Embryonic facial prominence (tissue), 1 donor: Measurements from ENCODE around the gene LTA4H.

ENCODE experiments used
- DNase-seq: peaks from one replicate; pipeline ENCODE4 v3.0.0-alpha.2; 2016; ENCODE audit errors: extremely low spot score

The LTA4H gene

DNA sequence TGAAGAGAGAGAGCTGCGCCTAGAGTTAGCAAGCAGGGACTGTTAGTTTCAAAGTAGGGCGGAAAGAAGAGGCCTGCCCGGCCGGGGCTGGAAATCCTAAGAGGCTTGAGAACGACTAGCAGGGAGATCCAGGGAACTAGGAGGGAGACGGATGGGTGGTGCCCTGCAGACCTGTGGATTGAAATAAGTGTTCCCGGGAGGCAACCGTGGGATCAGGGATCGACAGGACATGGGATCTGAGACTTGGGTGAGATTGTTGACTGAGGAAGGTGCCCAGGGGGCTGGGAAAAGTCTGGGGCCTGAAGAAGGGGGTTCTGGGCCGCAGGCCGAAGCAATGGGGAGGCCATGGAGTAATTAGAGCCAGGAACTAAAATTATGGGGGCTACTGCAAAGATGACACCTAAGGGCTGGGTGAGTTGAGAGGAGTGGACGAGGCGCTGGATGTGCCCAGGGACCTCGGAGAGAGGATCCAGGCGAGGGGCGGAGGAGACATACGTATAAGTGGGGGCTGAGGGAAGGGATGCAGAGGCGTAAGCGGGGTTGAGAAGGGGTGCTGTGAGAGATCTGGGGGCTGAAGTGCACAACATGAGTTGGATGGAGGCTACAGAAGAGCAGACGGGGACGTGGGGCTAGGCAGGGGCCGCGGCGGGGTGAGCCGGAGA is 635 bp downstream of the LTA4H start:
- peak; percentile 8 for DNase-seq

DNA sequence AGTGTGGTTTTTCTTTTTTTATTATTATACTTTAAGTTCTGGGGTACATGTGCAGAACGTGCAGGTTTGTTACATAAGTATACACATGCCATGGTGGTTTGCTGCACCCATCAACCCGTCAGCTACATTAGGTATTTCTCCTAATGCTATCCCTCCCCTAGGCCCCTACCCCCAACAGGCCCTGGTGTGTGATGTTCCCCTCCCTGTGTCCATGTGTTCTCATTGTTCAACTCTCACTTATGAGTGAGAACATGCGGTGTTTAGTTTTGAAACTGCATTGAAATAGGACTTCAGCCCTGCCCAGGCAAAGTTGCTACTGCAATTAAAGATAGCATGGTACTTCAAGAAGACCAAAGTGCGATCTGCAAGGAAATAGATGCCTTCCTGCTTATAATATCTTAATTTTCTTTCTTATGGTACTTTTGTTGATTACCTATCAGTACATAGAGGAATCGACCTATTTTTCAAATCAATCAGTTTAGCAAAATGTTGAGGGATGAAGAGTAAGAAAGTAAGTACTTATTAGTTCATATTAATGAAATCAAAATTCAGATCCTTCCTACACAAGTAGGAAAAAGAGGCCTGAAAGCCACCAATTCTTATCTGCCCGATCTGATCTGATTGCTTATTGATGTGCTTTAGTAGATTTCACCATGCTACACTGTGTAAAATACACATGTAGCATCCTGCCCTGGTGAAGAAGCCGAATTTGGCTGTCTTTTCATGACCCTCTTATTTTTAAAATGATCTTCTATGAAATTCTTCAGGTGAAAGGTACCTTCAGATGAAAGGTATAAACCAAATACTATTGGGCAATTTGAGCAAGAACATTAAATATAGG is 1.6 kb downstream of the LTA4H start:
- DNase-seq: no peak

DNA sequence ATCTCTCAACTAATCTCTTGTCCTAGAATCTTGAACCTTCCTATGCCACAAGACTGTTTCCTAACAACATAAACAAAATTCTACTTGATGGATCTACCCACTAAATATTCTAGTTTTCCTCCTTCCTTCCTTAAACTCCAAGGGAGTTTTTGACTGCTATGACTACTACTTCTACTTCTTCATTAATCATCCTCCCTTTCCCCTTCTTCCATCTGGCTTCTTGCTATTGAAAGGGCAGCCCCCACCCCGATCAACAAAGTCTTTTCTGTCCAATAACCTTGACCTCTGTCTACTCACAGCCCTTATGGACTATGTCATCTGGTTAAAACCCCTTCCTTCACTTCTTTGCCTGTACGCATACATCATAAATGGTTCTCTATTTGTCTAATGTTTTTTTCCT is 5.6 kb downstream of the LTA4H start:
- no peak for DNase-seq

DNA sequence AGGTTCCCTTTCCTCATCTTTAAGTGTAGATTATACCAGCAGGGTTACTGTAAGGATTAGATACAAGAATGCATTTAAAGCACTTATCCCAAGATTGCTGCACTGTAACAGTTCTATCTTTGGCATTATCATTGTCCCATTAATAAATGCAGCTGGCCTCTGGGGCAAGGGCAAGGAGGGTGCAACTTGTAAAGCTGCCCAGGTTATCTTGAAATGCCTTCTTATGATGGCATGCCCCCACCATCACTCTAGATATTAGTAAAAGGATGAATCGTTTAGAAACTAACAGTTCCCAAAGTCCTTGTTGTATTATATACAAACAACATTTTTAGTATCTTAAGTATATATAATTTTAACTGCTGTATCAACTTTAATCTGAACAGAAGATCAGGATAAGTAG is 6.8 kb downstream of the LTA4H start:
- no peak for DNase-seq

DNA sequence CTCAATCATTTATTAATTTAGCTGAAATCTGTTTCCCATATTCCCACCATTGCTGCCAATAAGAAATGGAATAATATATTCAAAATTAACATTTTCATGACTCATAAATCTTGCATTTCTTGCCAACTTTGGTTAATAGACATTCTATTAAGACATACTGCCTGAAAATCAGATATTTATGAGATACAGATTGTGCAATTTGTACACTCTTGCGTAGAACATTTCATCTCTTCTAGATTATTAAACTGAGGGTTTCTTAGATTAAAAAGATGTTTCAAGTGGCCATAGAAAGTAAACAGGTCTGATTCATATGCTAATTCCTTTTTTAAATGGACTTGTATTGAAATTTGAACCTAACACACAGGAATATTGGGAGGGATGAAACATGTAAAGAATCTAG is 9.1 kb downstream of the LTA4H start:
- DNase-seq: no peak

DNA sequence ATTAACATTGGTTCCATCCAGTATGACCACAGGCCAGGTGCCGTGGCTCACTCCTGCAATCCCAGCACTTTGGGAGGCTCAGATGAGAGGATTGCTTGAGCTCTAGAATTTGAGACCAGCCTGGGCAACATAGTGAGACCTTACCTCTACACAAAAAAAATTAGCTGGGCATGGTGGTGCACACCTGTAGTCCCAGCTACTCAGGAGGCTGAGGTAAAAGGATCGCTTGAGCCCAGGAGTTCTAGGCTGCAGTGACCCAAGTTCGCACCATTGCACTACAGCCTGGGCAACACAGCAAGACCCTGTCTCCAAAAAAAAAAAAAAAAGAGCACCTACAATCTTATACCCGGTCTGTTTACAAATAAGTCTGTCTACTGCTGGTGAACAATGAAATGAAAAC is 9.9 kb downstream of the LTA4H start:
- DNase-seq: no peak

DNA sequence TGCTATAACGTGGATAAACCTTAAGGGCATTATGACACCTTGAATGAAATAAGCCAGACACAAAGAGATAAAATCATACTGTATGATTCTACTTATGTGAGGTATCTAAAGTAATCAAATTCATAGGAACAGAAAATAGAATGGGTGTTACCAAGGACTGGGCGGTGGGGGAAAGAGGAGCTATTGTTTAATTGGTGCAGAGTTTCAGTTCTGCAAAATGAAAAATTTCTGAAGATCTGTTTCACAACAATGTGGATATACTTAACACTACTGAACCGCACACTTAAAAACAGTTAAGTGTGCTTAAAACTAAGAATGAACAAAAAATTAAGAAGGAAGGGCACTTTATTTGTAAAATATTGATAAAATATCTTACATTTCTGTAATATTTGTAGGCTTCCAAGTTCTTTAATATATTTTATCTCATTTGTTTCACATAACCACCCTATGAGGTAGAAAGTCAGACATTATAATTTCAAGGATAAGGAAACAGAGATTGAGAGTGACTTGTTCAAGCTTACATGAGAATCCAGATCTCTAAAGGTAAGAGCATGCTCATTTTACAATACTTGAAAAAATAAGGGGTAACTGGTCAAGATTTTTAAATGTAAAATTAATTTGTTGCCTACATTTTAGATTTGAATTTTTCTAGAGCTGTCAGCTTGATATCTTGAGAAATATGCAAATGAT is 14.9 kb downstream of the LTA4H start:
- DNase-seq: no peak

DNA sequence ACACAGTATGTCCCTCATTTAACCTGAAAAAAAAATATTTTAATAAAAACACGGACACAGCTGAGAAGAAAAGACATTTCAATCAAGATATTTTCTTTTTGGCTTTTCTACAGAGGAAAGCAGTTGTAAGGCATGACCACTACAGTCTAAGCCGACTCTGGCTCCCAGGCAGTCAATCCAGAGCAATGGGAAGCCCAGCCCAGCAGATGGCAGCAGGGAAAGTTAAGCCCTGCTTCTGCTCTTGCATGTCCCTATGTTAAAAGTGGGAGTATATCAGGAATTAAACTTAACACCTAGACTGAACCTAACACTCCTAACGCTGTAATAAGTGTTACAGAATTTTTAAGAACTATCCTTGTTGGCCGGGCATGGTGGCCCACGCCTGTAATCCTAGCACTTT is 19.7 kb downstream of the LTA4H start:
- DNase-seq: no peak

DNA sequence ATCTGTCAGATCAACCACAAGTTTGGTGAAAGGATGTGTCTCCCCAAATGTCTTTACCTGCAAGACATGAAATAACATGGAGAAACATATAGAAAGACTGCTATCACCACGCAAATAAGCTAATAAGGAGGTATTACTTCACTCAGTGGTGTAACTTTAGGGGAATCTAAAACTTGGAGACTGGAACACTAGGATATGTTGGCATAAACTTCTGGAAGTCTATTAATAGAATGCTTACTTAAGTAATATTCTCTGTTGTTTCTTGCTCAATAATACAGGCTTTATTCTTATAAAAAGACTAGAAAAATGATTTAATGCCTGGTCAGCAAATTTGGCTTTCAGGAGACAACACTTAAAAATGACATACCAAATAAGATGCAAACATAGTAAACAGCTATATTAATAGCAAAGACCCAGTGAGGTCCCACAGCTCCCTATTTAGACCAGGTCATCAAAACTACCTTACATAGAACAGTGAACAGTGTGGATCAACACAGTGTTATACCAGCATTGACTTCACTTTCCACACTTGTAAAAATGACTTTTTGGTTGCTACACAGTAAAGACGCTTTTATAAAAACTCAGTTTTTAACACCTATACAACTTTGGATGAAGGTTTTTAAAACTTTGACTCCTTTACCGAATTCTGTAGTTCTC is 20.3 kb downstream of the LTA4H start:
- DNase-seq: no peak

DNA sequence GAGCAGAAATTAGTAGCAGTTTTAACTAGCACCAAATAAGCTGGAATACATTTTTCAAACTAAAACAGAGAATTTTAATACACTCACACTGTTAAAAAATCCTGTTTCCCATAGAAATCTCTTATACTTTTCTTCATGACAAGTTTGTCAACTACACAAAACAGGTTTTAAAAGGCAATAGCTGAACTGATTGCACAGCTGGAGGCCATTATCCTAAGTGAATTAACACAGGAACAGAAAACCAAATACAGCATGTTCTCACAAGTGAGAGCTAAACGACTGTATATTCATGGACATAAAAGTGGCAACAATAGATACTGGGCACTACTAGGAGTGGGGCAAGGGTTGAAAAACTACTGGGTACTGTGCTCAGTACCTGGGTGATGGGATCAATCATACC is 27.7 kb downstream of the LTA4H start:
- DNase-seq: no peak

DNA sequence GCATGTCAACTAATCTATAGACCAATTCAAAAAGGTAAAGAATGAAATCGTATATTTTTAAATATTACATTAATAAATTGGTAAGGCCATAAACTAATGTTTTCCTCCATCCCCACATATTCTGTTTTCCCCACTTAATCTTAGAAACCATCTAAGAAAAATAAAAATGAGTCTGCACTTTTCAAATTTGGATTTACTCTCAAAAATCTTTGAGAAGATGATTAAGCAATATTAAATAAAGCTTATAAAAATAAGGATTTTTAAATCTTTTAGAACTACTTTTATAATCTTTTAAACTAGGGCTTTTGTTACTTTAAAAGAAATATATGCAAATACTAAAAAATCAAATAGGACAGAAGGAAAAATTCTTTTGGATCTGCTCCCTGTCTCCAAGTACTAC is 28.7 kb downstream of the LTA4H start:
- no peak for DNase-seq

DNA sequence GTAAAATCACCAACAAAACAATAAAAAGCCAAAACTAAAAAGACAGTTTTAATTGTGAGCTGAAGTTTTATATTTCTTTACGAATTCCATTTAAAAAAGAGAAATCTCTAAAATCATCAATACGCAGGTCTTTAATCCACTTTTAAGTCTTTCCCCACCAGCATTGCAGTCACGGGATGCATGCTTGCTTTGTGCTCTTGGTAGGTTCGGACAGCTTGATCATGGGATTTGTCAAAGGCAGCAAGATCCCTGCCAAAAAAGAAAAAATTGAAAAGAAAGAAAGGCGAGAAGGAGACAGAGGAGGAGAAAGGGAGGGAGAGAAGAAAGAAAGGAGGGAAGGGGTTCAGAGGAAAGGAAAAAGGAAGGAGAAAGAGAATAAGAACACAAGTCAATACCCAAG is 34.5 kb downstream of the LTA4H start:
- no peak for DNase-seq

DNA sequence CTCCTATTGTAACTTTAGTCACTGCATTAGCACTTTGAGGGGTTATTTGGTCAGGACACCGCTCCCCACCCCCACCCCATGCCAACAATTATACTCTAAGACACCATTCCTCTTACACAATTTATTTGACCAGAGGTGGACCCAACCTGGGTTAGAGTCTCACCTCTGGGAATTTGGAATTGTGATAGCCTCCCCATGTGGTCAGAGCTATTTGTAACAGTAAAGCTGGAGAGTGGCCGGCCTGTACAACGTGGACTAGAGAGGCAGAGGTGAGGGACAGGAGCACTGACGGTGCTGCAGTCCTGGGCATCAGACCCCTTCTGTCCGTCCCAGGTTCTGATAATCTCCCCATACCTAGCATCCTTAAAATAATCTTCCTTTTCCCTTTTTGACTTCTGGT is 35.9 kb downstream of the LTA4H start:
- DNase-seq: no peak

DNA sequence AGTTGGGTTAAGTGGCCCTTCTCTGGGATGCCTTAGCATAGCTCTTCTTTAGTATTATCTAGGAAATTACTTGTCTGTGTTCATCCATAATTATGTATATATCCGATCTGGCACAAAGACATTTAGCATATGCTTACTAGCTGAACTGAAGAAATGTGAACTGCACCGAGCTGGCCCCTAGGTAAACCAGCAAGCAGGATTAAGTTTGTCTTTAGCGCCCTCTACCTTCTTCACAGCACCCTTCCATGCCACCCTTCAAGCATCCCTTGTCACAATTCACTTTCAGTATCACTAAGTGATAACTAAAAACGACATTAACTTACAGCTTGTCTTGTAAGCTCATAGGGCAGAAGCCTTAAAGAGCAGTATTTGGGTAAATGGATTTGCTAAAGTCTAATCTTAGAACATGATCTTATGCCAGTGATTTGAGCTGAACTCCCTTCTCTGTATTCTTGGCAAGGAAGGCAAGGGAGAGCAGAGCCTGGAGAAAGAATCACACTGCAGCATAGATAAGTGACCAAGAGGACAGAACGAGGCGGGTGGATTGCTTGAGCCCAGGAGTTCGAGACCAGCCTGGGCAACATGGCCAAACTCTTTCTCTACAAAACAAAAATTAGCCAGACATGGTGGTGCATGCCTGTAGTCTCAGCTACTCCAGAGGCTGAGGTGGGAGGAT is 36.6 kb downstream of the LTA4H start:
- DNase-seq: peak; percentile 24

DNA sequence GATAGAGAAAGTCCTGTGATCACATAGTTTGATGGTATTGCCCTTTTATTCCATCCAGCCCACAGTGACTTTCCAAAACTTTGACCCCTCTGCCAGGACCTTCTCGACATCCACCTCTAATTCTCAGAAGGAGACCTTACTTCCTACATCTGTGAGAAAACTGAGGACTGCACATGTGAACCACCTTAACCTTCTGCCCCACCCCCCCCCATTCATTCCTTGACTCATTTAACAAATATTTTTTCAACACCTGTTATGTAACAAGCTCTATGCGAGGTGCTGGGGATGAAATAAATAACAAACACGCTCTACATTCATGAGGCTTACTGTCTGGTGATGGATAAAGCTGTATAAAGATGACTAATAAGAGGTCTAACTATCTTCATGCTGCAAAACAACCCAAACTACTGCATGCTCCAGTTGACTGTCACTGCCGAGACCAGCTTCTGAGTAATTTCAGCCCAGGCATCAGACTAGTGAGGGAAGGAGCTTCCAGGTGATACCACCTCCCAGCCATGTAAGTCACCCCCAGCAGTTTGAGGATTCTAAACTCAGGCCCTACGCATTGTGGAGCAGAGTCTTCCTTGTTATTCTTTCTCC is 37.4 kb downstream of the LTA4H start:
- DNase-seq: no peak

DNA sequence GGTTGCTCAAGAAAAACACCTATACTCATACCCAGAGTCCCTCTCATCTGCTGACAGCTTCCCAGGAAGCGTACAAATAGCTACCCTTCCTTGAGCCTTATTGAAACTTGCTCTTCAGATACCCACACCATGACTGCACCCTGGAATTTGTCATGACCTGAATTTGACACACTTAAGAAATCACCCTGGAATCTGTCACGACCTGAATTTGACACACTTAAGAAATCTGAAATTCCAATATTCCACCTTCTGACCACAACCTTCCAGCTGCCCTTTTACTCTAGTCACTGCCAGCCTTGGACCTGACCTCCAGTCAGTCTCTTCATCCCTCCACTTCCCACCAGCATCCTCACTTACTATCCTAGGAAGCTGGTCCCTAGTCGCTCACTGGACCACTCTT is 38.1 kb downstream of the LTA4H start:
- DNase-seq: no peak

DNA sequence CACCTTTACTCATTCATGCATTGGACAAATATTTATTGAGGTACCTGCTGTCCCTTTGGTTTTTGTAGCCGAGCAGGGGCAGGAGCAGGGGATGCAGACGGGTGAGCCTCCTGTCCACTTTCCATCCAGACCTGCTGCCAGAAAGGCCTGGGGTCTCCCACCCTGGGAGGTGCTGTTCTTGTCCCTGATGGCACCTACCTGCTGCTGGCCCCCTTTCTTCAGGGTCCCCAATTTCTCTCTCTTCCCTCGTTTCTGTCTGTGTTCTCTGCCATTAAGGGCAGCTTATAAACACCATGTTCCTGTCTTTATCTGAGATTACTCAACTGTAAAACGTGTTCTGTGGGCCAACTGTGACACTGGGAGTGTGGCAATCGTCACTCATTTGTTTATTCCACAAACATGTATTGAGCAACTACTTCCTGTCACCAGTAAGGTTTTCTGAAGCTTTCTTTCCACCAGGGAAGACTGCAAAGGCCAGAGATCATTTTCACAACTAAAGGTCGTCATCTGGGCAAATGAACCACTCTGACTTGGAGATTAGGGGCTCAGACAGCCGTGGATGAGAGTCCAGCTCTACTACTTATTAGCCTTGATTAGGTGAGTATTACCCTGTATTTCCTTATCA is 39.2 kb downstream of the LTA4H start, which contains the start of gene HAL:
Gene HAL (minus strand): TSS at position 311 of the 625 bp plus-strand sequence. CDS start 434 bp downstream, outside the sequence.
- DNase-seq: no peak

DNA sequence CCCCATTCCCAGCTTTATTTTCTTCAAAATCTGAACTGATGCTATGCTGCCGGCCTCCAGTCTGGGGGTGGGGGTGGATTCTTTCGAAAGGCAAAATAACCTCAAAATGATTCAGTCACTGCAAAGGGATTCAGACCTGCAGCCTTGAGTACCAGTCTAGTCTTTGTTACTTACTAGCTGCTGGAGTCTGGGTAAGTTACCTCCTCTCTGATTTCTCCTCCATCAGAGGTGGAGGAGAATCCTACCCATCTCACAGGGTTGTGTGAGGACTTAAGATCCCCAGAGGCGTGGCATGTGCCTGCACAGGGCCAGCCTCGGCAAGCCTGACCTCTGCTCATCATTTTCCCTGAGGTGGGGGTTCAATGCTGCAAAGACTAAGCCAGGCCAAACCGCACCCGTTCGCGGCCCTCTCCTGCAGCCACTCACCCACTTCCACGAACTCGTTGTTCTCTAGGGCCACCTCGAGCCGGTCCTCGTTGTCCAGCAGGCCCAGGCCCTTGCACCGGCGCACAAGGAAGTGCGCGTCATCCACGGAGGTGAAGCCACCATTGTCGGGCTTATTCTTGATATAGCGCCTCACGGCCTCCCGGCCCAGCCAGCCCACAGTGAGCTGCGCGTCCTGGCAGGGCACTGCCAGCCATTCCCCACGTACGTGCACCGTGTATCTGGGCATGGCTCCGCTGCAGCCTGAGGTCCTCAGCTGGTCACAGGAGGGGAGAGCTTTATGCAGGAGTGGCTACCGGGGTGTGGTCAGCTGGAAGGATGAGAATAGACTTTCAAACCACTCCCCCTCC is 40.0 kb downstream of the LTA4H start:
- no peak for DNase-seq

DNA sequence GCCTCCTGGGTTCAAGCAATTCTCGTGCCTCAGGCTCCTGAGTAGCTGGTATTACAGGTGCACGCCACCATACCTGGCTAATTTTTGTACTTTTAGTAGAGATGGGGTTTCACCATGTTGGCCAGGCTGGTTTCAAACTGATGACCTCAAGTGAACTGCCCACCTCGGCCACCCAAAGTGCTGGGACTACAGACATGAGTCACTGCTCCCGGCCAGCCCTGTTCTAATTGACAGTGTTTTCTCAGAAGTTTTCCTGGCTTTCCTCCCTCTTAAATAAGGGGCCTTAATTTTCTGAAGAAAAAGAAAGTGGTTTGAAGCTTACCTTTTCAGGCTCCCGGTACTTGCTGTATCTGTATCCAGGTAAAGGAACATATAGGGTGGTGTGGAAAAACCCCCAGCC is 40.9 kb downstream of the LTA4H start:
- no peak for DNase-seq

DNA sequence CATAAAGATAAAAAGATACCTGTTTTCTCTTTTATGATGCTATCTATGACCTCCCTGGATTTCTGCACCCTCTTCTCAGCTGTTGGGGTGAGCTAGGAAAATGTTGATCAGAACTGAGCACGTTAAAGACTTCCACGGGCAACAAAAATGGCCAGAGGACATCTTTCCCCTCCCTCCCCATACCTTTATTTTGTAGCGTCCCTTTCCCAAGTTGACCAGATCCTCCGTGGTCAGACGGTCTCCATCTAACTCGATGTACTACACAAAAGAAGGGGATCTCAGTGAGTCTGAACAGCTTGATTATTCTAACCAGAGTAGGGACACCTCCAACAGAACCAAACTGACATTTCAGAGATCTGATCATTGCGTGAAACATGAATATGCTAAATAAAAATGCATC is 41.5 kb downstream of the LTA4H start:
- no peak for DNase-seq
